GM12864 (cell line): Measurements from ENCODE around the gene NDUFAB1.
"Not testable (repeated sequence)": the region's sequence is repeated elsewhere in the genome, so short reads cannot be mapped to it uniquely, and the experiment has no call there.

Experiments used
- DNase-seq: peaks from one replicate; pipeline ENCODE4 v3.0.0-alpha.2; 2011; ENCODE audit warnings: low read depth
- H3K4me3 ChIP-seq: 2 replicates; pipeline ENCODE4 v1.5.1; 2011; ENCODE audit warnings: mild to moderate bottlenecking, low read depth, low read length, control low read depth
- CTCF ChIP-seq: IDR thresholded peaks from 2 replicates; pipeline ENCODE4 v1.5.1; 2011; ENCODE audit warnings: low read depth, mild to moderate bottlenecking, moderate library complexity, low read length, control low read depth, inconsistent platforms; ENCODE audit errors: missing control alignments

Gene NDUFAB1

GRCh38 chr16:23595951-23596720 is at the start of gene NDUFAB1:
Gene NDUFAB1, minus strand, starts transcription at chr16:23596316. Its CDS starts 26 bp downstream, at chr16:23596290.
- peak; percentile 44 for DNase-seq

GRCh38 chr16:23642246-23642774 is 46.2 kb upstream of the NDUFAB1 start:
- no peak for TF ChIP-seq CTCF
- DNase-seq = no peak
- H3K4me3 ChIP-seq = peak overlapping the region; percentile 79

More at GRCh38 chr16:23595951-23596720, at the start of gene NDUFAB1:
- peak within 1 kb of the TSS; percentile 89 for H3K4me3 ChIP-seq
- TF ChIP-seq CTCF = peak; percentile 97

- H3K4me3 ChIP-seq = peak within 1 kb of the TSS; percentile 79
- peak; percentile 82 for DNase-seq
- TF ChIP-seq CTCF = no peak
These were observed 45.0 kb upstream of the NDUFAB1 start, which contains the start of the genes DCTN5 and PALB2 for GRCh38 chr16:23640931-23641765. Gene DCTN5, plus strand, starts transcription at chr16:23641466. Its CDS starts 77 bp downstream, at chr16:23641543. Gene PALB2, minus strand, starts transcription at chr16:23641310. Its CDS starts 153 bp downstream, at chr16:23641157.

GRCh38 chr16:23640615-23640930 is 44.5 kb upstream of the NDUFAB1 start:
- peak overlapping the region; percentile 79 for H3K4me3 ChIP-seq
- TF ChIP-seq CTCF = no peak
- DNase-seq = no peak

- DNase-seq = no peak
- TF ChIP-seq CTCF = no peak
- no peak overlapping the region for H3K4me3 ChIP-seq
These were observed 39.8 kb upstream of the NDUFAB1 start for GRCh38 chr16:23635958-23636357.

- no peak for TF ChIP-seq CTCF
- DNase-seq = no peak
These were observed 38.4 kb upstream of the NDUFAB1 start for GRCh38 chr16:23634461-23635036.

GRCh38 chr16:23631874-23632273 is 35.8 kb upstream of the NDUFAB1 start:
- not testable (repeated sequence) for DNase-seq, H3K4me3 ChIP-seq

More at GRCh38 chr16:23634461-23635036, 38.4 kb upstream of the NDUFAB1 start:
- H3K4me3 ChIP-seq = no peak overlapping the region
